AG04450 (cell line): ENCODE data around the gene DGKZ. TPM values are rescaled to one million over a fixed set of nuclear protein-coding genes. Genes with fewer than 3 reads are reported as not detected.
"Not testable (repeated sequence)": the region's sequence is repeated elsewhere in the genome, so short reads cannot be mapped to it uniquely, and the experiment has no call there.

Source experiments
- CTCF ChIA-PET: fragments of 300-600, 350-600 bp; formaldehyde crosslinking; extraction: SDS; loops from one replicate; lab custom pipeline; 2022; ENCODE audit warnings: antibody characterized with exemption, inconsistent platforms; lab: Charles Lee
- POLR2A ChIA-PET: fragments of 350-600 bp; formaldehyde crosslinking; extraction: SDS; loops from one replicate; lab custom pipeline; 2021; ENCODE audit warnings: antibody characterized with exemption, inconsistent platforms; lab: Yijun Ruan, JAX
- DNase-seq: peaks from one replicate; pipeline ENCODE4 v3.0.0-alpha.2; 2011; ENCODE audit warnings: low read depth, low spot score
- H3K27ac ChIP-seq: one replicate; pipeline ENCODE4 v1.5.1; 2012; ENCODE audit warnings: low read depth, low read length, control low read depth
- H3K27me3 ChIP-seq: one replicate; pipeline ENCODE4 v1.6.0; 2012; ENCODE audit warnings: low read length; ENCODE audit not compliant: control insufficient read depth, insufficient read depth
- H3K4me3 ChIP-seq: 2 replicates; pipeline ENCODE4 v1.5.1; 2011; ENCODE audit warnings: mild to moderate bottlenecking, low read depth, low read length, control low read depth
- H3K9me3 ChIP-seq: 2 replicates; pipeline ENCODE4 v1.5.1; 2012; ENCODE audit warnings: low read length; ENCODE audit not compliant: control insufficient read depth, insufficient read depth
- CTCF ChIP-seq: IDR thresholded peaks from 2 replicates; pipeline ENCODE4 v1.5.1; 2011; ENCODE audit warnings: low read depth, low read length, control low read depth, inconsistent platforms
- polyA plus RNA-seq: library from polyadenylated mRNA; depleted of rRNA; stranded (reverse); fragments of >200 nt; gene quantifications from 2 replicates; pipeline ENCODE4 v1.2.3, GENCODE V29; 2011

DGKZ gene
- polyA plus RNA-seq, 1 experiment, result 15.8 TPM

DNA sequence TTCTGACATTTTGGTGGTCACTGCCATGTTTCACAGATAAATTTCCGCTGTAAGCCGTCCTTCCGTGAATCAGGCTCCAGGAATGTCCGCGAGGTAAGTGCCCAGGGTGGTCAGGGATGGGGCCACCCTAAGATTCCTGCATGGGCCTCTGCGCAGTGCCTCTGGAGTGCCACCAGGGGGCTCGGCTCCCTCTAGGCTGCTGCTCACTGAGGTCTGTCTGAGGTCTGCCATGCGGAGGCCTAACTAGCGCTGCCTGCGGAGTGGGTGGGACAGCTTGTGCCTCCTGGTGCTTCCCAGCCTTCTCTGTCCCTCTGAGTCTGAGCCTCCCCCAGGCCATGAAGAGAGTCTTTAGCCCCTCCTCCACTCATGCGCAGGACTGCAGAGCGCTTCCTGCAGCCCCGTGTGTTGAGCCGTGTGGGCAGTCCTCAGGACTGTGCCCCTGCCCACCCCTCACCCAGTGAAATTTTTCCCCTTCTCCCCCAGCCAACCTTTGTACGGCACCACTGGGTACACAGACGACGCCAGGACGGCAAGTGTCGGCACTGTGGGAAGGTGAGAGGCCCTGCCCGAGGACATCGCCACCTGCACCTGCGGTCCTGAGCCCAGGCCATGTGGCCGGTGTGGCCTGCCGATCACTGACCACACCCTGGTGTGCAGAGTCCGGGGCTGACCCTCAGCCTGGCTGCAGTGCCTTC lies 22.3 kb downstream of the DGKZ start:
- TF ChIP-seq CTCF, result peak; percentile 92
- CTCF ChIA-PET, result interaction anchor here (0.6 to 2.9 kb wide), 9 partner anchors 11 to 131 kb away, joined by 3 to 26 read pairs (median 10); partner anchors contain the start of gene DGKZ
- Histone ChIP-seq H3K4me3 (no peak overlapping the region), H3K27me3 (no peaks in the 10 kb centered on the region), H3K27ac (no peak overlapping the region), H3K9me3 (no peaks in the 10 kb centered on the region; the same call in 1 of the 2 replicates)
- POLR2A ChIA-PET, result no interaction called here
- DNase-seq, result peak; percentile 46

- POLR2A ChIA-PET, result no interaction called here
- no peak overlapping the region for H3K27ac ChIP-seq
- no peak for DNase-seq
- no peaks in the 10 kb centered on the region; the same call in 1 of the 2 replicates for H3K9me3 ChIP-seq
- H3K4me3 ChIP-seq, result no peak overlapping the region
- TF ChIP-seq CTCF, result no peak
- CTCF ChIA-PET, result interaction anchor here (0.6 to 2.9 kb wide), 5 partner anchors 13 to 131 kb away, joined by 3 to 13 read pairs (median 3); no protein-coding TSS in a partner anchor
- no peaks in the 10 kb centered on the region for H3K27me3 ChIP-seq
These were observed 23.0 kb downstream of the DGKZ start for GRCh38 chr11:46370253-46370652.

GRCh38 chr11:46371262-46371661 lies 24.0 kb downstream of the DGKZ start:
- DNase-seq, H3K27me3 ChIP-seq, H3K27ac ChIP-seq, POLR2A ChIA-PET, H3K4me3 ChIP-seq, H3K9me3 ChIP-seq: not testable (repeated sequence)
- CTCF ChIA-PET, result interaction anchor here (0.8 kb wide), 1 partner anchor 17 kb away, joined by 4 read pairs; no protein-coding TSS in a partner anchor

DNA sequence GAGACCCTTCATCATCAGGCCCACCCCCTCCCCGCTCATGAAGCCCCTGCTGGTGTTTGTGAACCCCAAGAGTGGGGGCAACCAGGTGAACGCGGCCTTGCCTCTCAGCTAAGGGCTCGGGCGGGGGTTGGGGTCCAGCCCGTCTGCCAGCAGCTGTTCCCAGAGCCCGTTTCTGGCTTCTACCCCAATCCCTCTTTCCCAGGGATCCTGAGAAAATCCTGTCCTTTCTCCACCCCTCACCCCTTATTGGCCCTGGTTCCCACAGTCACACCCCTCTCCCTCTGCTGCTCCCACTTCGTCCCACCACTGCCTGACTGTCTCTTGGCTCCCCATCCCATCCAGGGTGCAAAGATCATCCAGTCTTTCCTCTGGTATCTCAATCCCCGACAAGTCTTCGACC lies 24.8 kb downstream of the DGKZ start:
- TF ChIP-seq CTCF, result no peak
- POLR2A ChIA-PET, result no interaction called here
- Histone ChIP-seq H3K4me3 (no peak overlapping the region), H3K27me3 (no peaks in the 10 kb centered on the region), H3K9me3 (no peaks in the 10 kb centered on the region), H3K27ac (no peak overlapping the region)
- no peak for DNase-seq
- CTCF ChIA-PET, result no interaction called here

- POLR2A ChIA-PET, H3K4me3 ChIP-seq, H3K27me3 ChIP-seq, H3K27ac ChIP-seq, H3K9me3 ChIP-seq, DNase-seq, CTCF ChIA-PET: not testable (repeated sequence)
These were observed 25.2 kb downstream of the DGKZ start for GRCh38 chr11:46372501-46372900.
